Measurements from ENCODE around the gene ARHGAP8. TPM values are rescaled to one million over a fixed set of nuclear protein-coding genes. Genes with fewer than 3 reads are reported as not detected.

The ARHGAP8 gene
- total and polyA plus RNA-seq, 4 donors, result 0.69 to 8.5 (median 3.4) TPM

DNA sequence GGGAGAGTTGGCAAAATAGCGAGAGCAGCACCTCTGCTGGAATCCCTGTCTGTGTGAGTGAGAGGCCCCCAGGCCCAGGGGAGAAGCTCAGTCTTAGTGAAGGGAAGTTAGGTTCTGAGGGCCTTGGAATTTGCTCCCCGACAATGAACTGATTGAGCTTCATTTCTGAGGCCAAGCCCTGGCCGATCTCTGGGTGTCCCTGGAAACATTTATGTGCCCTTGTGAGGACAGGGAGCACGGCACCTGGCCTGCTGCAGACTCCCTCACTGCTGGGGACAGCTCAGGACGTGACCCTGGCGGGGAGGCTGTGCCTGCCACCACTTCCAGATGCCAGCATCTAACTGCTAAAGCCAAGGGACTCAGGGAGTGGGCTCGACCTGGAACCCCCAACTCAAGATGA lies 52.0 kb downstream of the ARHGAP8 start:
- H3K4me1 ChIP-seq (ENCODE audit: control insufficient read depth, insufficient read depth, low read length), result peaks cover 6% of the 10 kb centered on the region
- no peak overlapping the region for H3K27ac ChIP-seq (ENCODE audit: low read depth, low read length)
- no peak for DNase-seq (ENCODE audit: low read depth in 4 of 6, low spot score in 6 of 6)
- no peak overlapping the region for H3K4me3 ChIP-seq (ENCODE audit: low read depth, low read length)
- peaks cover 2% of the 10 kb centered on the region for H3K27me3 ChIP-seq (ENCODE audit: control insufficient read depth, insufficient read depth, low read length)
- WGBS (ENCODE audit: insufficient coverage), result 88% methylated on average over 7 of the region's 7 CpGs
- no peaks in the 10 kb centered on the region for H3K36me3 ChIP-seq (ENCODE audit: control insufficient read depth, insufficient read depth, low read length)
- H3K9me3 ChIP-seq (ENCODE audit: control insufficient read depth, insufficient read depth, low read length), result no peaks in the 10 kb centered on the region

DNA sequence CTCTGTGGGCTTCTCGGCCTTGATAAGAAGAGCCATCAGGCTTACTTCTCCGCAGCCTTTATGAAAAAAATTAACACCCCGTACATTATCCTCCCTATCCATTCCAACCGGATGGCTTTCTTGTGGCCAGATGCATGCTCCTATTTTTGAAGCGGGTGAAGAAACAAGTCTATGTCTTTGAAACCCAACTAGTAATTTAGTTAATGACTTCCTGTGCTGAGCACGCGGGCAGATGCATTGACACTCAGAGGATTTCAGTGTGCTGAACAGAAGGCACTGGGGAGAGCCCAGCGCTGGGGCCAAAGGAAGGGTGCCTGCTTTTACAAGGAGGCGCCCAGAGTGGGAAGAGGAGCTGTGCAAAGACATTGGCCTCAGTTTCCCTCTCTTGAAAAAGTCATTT lies 53.3 kb downstream of the ARHGAP8 start:
- Histone ChIP-seq H3K9me3 (ENCODE audit: control insufficient read depth, insufficient read depth, low read length) (no peaks in the 10 kb centered on the region), H3K36me3 (ENCODE audit: control insufficient read depth, insufficient read depth, low read length) (no peaks in the 10 kb centered on the region), H3K27me3 (ENCODE audit: control insufficient read depth, insufficient read depth, low read length) (peaks cover 2% of the 10 kb centered on the region), H3K27ac (ENCODE audit: low read depth, low read length) (no peak overlapping the region), H3K4me3 (ENCODE audit: low read depth, low read length) (no peak overlapping the region), H3K4me1 (ENCODE audit: control insufficient read depth, insufficient read depth, low read length) (peaks cover 4% of the 10 kb centered on the region)
- peak in 1 of 6 donors; percentile 9 for DNase-seq (ENCODE audit: low read depth in 4 of 6, low spot score in 6 of 6)
- 70% methylated on average over 6 of the region's 9 CpGs for WGBS (ENCODE audit: insufficient coverage)

DNA sequence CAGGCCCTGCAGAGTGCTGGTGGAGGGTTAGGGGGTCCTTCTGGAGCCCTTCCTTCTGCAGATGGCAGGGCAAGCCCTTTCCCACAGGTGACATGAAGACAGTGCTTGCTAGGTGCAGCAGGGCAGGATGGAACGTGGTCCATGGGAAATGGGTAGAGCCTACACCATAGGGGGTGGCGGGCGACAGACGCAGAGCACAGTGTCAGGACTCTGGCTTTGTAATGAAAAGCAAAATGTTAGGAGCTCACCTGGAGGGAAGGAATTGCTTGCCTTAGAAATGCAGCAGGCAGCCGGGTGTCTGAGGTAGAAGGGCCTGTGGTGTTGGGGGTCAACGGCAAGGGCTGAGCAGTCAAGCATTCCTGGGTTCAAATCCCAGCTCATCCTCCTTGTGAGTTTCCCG lies 54.9 kb downstream of the ARHGAP8 start:
- 81% methylated on average over 6 of the region's 7 CpGs for WGBS (ENCODE audit: insufficient coverage)
- H3K4me3 ChIP-seq (ENCODE audit: low read depth, low read length), result no peak overlapping the region
- peaks cover 2% of the 10 kb centered on the region for H3K27me3 ChIP-seq (ENCODE audit: control insufficient read depth, insufficient read depth, low read length)
- no peak for DNase-seq (ENCODE audit: low read depth in 4 of 6, low spot score in 6 of 6)
- no peaks in the 10 kb centered on the region for H3K36me3 ChIP-seq (ENCODE audit: control insufficient read depth, insufficient read depth, low read length)
- no peak overlapping the region for H3K27ac ChIP-seq (ENCODE audit: low read depth, low read length)
- peaks cover 4% of the 10 kb centered on the region for H3K4me1 ChIP-seq (ENCODE audit: control insufficient read depth, insufficient read depth, low read length)
- H3K9me3 ChIP-seq (ENCODE audit: control insufficient read depth, insufficient read depth, low read length), result no peaks in the 10 kb centered on the region

DNA sequence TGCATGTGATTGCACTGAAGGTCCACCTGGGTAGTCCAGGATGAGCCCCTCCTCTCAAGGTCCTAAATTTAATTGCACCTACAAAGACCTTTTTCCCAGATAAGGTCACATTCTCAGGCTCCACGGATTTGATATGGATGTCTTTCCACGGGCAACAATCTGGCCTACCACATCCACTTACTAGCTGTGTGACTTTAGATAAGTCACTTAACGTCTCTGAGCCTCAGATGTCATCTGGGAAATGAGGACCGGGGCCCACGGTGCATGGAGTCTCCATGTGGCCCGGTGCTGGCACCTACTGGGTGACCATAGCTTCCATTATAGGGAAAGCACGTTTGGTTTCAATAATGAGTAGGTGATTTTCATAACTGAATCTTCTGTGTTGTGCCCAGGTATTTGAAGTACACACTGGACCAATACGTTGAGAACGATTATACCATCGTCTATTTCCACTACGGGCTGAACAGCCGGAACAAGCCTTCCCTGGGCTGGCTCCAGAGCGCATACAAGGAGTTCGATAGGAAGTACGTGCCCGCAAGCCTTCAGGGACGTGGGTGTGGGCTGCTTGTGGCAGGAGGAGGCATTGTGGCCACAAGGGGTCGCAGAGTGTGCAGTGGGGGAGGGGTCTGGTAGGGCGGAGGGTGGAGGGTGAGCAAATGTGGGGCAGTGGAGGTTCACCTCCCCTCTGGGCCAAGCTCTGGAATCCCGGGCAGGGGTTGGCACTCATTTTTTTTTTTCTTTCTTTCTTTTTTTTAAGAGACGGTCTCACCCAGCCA lies 55.7 kb downstream of the ARHGAP8 start:
- H3K27me3 ChIP-seq (ENCODE audit: control insufficient read depth, insufficient read depth, low read length), result peaks cover 2% of the 10 kb centered on the region
- H3K9me3 ChIP-seq (ENCODE audit: control insufficient read depth, insufficient read depth, low read length), result no peaks in the 10 kb centered on the region
- peaks cover 4% of the 10 kb centered on the region for H3K4me1 ChIP-seq (ENCODE audit: control insufficient read depth, insufficient read depth, low read length)
- no peak overlapping the region for H3K4me3 ChIP-seq (ENCODE audit: low read depth, low read length)
- DNase-seq (ENCODE audit: low read depth in 4 of 6, low spot score in 6 of 6), result no peak
- 78% methylated on average over 17 of the region's 21 CpGs for WGBS (ENCODE audit: insufficient coverage)
- H3K27ac ChIP-seq (ENCODE audit: low read depth, low read length), result no peak overlapping the region
- H3K36me3 ChIP-seq (ENCODE audit: control insufficient read depth, insufficient read depth, low read length), result no peaks in the 10 kb centered on the region

DNA sequence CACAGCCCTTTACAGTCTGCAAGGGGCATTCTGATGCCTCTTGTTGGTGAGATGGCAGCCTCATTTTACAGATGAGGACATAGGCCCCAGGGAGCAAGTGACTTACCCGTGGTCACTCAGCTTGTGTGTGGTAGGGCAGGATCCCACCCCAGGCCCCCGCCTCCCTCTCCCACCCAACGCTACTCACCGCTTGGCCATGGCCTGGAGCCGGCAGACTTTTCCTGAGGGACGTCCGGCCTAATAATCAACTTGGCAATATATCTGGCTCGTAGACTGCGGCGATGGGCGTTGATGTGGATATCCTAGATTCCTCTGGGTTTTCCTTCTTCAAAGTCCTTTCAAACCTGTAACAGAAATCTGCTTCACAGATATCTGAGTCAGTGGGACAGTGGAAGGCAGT lies 57.1 kb downstream of the ARHGAP8 start:
- Histone ChIP-seq H3K27ac (ENCODE audit: low read depth, low read length) (no peak overlapping the region), H3K27me3 (ENCODE audit: control insufficient read depth, insufficient read depth, low read length) (peaks cover 2% of the 10 kb centered on the region), H3K9me3 (ENCODE audit: control insufficient read depth, insufficient read depth, low read length) (no peaks in the 10 kb centered on the region), H3K4me3 (ENCODE audit: low read depth, low read length) (no peak overlapping the region), H3K36me3 (ENCODE audit: control insufficient read depth, insufficient read depth, low read length) (no peaks in the 10 kb centered on the region), H3K4me1 (ENCODE audit: control insufficient read depth, insufficient read depth, low read length) (peaks cover 4% of the 10 kb centered on the region)
- 89% methylated on average over 7 of the region's 11 CpGs for WGBS (ENCODE audit: insufficient coverage)
- DNase-seq (ENCODE audit: low read depth in 4 of 6, low spot score in 6 of 6), result no peak

DNA sequence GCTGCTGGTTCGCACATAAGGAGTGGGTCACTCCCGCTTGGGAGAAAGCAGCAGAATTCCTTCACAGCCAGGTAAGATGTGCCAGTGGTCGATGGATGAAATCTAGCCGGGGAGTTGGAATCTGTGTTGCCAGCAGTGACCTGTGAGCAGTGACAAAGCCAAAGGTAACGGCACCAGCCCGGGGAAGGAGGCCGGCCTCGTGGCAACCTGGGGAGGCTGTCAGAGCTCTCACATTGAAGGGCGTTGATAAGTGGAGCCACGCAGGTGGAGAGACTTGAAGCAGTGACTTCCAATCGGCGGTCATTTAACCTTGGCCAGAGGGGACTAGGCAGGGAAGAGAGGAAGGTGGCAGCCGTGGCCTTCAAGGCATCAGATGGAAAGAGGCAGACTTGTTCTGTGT lies 58.8 kb downstream of the ARHGAP8 start:
- no peak for DNase-seq (ENCODE audit: low read depth in 4 of 6, low spot score in 6 of 6)
- no peaks in the 10 kb centered on the region for H3K36me3 ChIP-seq (ENCODE audit: control insufficient read depth, insufficient read depth, low read length)
- no peak overlapping the region for H3K27ac ChIP-seq (ENCODE audit: low read depth, low read length)
- H3K4me1 ChIP-seq (ENCODE audit: control insufficient read depth, insufficient read depth, low read length), result no peaks in the 10 kb centered on the region
- no peaks in the 10 kb centered on the region for H3K9me3 ChIP-seq (ENCODE audit: control insufficient read depth, insufficient read depth, low read length)
- H3K4me3 ChIP-seq (ENCODE audit: low read depth, low read length), result no peak overlapping the region
- 93% methylated on average over 11 of the region's 13 CpGs for WGBS (ENCODE audit: insufficient coverage)
- no peaks in the 10 kb centered on the region for H3K27me3 ChIP-seq (ENCODE audit: control insufficient read depth, insufficient read depth, low read length)

DNA sequence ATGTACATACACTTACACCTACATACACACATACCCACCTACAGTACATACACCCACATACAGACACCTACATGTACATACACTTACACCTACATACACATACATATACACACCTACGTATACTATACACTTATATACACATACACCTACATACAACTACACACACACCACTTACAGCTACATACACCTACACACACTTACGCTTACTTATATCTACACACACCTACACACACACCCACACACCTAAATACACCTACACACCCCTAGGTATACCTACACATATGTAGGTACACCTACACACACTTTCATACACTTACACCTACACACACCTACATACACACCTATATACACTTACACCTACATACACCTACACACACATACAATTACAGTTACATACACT lies 61.0 kb downstream of the ARHGAP8 start:
- Histone ChIP-seq H3K9me3 (ENCODE audit: control insufficient read depth, insufficient read depth, low read length) (no peaks in the 10 kb centered on the region), H3K27me3 (ENCODE audit: control insufficient read depth, insufficient read depth, low read length) (no peaks in the 10 kb centered on the region), H3K36me3 (ENCODE audit: control insufficient read depth, insufficient read depth, low read length) (no peaks in the 10 kb centered on the region), H3K27ac (ENCODE audit: low read depth, low read length) (no peak overlapping the region), H3K4me3 (ENCODE audit: low read depth, low read length) (no peak overlapping the region), H3K4me1 (ENCODE audit: control insufficient read depth, insufficient read depth, low read length) (no peaks in the 10 kb centered on the region)
- no peak for DNase-seq (ENCODE audit: low read depth in 4 of 6, low spot score in 6 of 6)
- WGBS (ENCODE audit: insufficient coverage), result 96% methylated on average over 2 of the region's 2 CpGs

DNA sequence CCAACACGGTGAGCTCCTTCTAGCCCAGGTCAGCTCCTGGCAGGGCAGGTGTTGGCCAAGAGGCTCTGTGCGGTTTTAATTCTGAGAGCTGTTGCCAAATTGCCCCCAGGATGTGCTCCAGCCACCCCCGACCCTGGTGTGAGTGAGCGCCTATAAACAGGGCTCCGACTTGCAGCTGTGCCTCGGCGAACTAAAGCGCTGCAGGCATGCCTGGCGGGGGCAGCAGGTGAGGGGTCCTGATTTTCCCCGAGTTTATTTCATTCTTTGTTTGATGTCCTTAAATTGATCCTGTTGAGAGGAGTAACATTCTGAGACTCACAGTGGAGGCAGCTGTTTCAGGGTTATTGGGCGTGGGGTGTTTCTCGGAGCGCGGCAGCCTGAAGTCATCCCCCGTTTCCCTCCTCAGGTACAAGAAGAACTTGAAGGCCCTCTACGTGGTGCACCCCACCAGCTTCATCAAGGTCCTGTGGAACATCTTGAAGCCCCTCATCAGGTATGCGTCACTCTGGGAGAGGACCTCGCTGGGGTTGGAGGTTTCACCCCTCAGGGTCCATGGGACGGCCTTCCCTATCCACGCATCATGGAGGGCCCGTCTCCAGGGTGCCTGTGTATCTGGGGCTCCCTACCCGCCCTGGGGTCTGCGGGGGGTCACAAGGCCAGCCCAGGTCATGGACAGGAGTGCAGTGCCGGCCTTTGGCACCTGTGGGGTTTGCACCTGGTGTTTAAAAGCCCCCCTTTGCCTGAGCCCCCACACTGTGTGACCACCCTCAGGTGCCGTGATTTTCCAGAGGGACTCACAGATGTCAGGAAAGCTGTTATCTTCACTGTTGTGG lies 62.1 kb downstream of the ARHGAP8 start:
- WGBS (ENCODE audit: insufficient coverage), result 92% methylated on average over 25 of the region's 25 CpGs
- Histone ChIP-seq H3K27me3 (ENCODE audit: control insufficient read depth, insufficient read depth, low read length) (no peaks in the 10 kb centered on the region), H3K36me3 (ENCODE audit: control insufficient read depth, insufficient read depth, low read length) (no peaks in the 10 kb centered on the region), H3K9me3 (ENCODE audit: control insufficient read depth, insufficient read depth, low read length) (no peaks in the 10 kb centered on the region), H3K4me1 (ENCODE audit: control insufficient read depth, insufficient read depth, low read length) (no peaks in the 10 kb centered on the region), H3K27ac (ENCODE audit: low read depth, low read length) (no peak overlapping the region), H3K4me3 (ENCODE audit: low read depth, low read length) (no peak overlapping the region)
- no peak for DNase-seq (ENCODE audit: low read depth in 4 of 6, low spot score in 6 of 6)

DNA sequence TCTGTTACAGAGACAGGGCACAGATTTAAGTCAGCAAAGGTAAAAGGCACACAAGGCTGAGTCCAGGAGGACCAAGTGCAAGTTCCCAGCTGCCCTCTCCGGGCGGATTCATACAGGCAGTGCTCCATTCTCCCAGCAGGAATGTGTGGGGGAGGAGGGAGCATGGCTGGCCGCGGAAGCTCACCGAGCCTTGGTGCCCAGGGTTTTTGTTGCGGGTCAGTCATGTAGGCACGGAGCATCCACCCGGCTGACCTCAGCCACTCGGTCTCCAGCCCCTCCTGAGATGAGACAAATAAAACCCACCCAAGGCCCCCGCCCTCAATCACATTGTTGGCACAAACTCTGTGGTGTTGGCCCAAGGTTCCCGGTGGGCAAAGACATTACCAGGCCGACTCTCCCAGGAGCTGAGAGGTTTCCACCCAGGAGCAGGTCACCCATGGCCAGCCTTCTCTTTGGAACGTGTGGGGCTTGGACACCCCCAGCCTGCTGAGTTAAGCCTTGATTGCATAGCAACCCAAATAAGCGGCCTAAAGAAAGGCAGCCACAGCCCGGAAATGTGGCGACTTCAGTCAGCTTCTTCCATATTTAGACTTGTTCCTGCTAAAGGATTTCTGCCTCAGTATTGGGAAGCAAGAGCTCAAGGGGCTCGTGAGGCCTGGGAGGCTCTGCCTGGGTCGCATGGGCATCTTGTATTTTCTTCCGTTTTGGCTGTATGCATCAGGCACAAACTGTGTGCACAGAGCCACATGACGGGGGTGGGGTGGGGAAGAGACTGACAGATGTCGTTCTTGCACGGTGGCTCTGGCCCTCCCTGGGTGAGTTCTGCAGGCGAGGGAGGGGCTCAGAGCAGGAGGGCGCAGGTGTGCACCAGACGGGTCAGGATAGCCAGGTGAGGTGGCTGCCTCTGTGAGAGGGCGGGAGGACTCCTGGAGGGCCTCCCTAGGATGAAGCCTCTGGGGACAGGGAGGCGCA lies 63.0 kb downstream of the ARHGAP8 start:
- no peaks in the 10 kb centered on the region for H3K27me3 ChIP-seq (ENCODE audit: control insufficient read depth, insufficient read depth, low read length)
- H3K4me1 ChIP-seq (ENCODE audit: control insufficient read depth, insufficient read depth, low read length), result peaks cover 2% of the 10 kb centered on the region
- H3K36me3 ChIP-seq (ENCODE audit: control insufficient read depth, insufficient read depth, low read length), result no peaks in the 10 kb centered on the region
- H3K27ac ChIP-seq (ENCODE audit: low read depth, low read length), result no peak overlapping the region
- H3K4me3 ChIP-seq (ENCODE audit: low read depth, low read length), result no peak overlapping the region
- WGBS (ENCODE audit: insufficient coverage), result 74% methylated on average over 21 of the region's 27 CpGs
- no peaks in the 10 kb centered on the region for H3K9me3 ChIP-seq (ENCODE audit: control insufficient read depth, insufficient read depth, low read length)
- DNase-seq (ENCODE audit: low read depth in 4 of 6, low spot score in 6 of 6), result no peak
